GM12865 (cell line): ENCODE results near the gene FRMD3.

ENCODE experiments used
- DNase-seq: peaks from one replicate; pipeline ENCODE4 v3.0.0; 2010; ENCODE audit warnings: low read depth
- H3K4me3 ChIP-seq: 2 replicates; pipeline ENCODE4 v1.5.1; 2011; ENCODE audit warnings: mild to moderate bottlenecking, low read depth, low read length, control low read depth
- TF ChIP-seq, protein P1 (sequence below): IDR thresholded peaks from 2 replicates; pipeline ENCODE4 v1.5.1; 2011; ENCODE audit warnings: low read length, control low read depth, low read depth, inconsistent platforms; ENCODE audit not compliant: insufficient read depth; ENCODE audit errors: missing control alignments

Gene FRMD3

DNA sequence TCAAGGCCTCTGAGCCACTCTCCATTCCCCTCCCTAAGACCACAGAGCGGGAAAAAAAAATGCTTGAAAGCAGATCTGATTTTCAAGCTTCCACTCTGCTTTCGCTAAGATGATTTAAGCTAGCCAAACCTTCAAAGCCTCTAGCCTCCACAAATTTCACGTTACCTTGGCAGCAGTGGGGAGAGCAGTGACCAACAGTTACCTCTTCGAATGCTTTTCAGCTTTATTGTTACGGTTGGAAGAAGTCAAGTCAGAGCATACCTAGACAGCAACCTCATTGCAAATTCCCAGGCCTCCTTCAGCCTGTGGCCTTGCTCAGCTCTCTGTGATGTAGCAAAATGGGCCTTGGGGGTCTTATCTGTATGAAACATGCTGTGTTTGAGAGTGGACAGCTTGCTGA lies 89.6 kb downstream of the FRMD3 start:
- no peak for DNase-seq
- TF ChIP-seq, protein P1, sequence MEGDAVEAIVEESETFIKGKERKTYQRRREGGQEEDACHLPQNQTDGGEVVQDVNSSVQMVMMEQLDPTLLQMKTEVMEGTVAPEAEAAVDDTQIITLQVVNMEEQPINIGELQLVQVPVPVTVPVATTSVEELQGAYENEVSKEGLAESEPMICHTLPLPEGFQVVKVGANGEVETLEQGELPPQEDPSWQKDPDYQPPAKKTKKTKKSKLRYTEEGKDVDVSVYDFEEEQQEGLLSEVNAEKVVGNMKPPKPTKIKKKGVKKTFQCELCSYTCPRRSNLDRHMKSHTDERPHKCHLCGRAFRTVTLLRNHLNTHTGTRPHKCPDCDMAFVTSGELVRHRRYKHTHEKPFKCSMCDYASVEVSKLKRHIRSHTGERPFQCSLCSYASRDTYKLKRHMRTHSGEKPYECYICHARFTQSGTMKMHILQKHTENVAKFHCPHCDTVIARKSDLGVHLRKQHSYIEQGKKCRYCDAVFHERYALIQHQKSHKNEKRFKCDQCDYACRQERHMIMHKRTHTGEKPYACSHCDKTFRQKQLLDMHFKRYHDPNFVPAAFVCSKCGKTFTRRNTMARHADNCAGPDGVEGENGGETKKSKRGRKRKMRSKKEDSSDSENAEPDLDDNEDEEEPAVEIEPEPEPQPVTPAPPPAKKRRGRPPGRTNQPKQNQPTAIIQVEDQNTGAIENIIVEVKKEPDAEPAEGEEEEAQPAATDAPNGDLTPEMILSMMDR = no peak
- H3K4me3 ChIP-seq = no peak overlapping the region

DNA sequence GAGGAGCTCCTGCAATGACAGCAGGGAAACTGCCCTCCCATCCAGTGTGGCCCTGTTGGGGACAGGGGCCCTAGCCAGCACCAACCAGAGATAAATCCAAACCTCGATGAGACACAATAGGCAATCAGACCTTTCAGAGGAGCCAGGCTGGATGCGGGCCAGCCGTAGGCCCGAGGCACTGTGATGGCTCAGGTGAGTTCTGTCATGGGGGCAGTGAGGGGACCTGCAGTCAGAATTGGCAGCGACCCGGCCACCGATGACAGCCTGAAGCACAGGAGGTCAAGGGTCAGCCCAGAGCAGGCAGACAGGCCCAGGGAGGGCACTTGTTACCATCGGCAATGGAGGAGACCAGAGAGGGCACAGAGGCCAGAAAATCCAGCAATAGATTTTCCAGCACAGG lies 90.8 kb downstream of the FRMD3 start:
- TF ChIP-seq, protein P1 = no peak

DNA sequence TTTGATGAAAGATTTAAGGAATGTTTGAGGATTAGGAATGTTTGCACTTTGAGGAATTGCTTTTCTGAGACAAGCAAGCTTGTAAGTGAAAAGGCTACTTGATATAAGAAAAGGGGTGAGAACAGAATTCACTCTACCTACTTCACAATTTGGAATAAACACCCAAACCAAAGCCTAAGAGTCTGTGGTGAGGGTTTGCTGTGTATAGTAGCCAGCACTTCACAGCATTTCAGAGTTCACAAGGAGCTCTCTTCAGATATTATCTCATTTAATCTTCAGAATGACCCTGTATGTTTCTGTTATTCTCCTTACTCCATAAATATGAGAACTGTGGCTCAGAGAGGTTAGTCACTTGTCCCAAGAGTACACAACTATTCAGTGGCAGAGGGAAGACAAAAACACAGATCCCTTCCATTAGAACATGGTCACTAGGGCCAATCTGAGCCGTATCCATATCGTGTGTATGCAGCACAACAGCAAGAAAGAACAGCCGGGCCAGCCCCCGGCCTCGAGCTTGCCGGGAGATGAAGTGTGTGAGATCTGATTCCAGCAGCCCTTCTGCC lies 92.4 kb downstream of the FRMD3 start:
- no peak overlapping the region for H3K4me3 ChIP-seq
- no peak for DNase-seq
- TF ChIP-seq, protein P1 = no peak

More for the DNA sequence above, 90.8 kb downstream of the FRMD3 start:
- H3K4me3 ChIP-seq = no peak overlapping the region
- DNase-seq = no peak

DNA sequence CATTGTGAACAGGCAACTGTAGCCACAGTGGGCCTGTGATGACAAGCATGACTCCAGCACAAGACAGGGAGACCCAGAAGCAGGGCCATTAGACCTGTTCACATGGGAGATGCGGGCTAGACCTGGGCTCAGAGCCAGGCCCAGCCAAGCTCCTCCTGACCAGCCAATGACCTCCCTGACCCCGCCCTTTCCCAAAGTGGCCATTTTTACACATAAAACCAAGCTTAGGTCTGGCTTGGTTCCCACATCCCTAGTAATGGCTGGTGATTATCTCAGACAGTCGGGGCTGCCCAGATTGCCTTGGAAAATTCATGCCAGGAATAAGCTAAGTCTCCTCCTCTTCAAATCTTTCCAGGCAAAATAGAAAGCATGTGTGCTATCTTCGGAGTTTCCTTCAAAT lies 94.1 kb downstream of the FRMD3 start:
- TF ChIP-seq, protein P1 = no peak
- H3K4me3 ChIP-seq = no peak overlapping the region
- no peak for DNase-seq

DNA sequence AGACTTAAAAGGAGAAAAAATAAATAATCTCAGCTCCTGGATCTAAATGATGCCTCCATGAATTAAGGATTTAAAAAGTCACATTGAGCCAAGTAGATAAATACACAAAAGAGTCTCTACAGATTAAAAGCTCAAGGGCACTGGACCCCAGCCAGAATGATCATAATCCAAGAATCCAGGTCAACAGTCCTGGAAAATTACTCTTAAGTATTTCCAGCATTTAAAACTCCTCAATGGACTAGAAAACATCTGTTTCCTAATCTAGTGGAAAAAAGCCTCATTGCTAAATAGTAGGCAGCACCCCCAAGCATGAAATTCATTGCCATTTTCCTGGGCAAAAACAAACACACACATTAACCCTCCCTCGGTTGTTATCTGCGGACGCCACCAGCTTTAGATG lies 96.8 kb downstream of the FRMD3 start:
- no peak for DNase-seq
- H3K4me3 ChIP-seq = no peak overlapping the region
- TF ChIP-seq, protein P1 = no peak

DNA sequence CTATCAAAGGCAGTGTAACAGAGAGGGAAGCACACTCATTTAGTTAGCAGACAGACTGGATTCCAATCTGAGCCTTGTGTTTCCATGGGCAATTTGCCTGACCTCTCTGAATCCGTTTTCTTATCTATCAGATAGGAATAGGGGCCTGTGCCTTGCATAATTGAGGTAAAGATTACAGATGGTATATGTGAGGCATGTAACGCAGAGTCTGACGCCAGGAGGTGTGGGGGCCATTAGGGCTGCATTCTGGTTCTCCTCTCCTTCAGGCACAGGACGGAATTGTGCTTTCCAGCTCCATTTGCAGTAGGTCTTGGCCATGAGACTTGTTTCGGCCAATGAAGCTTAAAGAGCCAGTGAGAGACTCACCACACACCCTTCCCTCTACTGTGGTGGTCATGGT lies 97.6 kb downstream of the FRMD3 start:
- no peak overlapping the region for H3K4me3 ChIP-seq
- TF ChIP-seq, protein P1 = no peak

DNA sequence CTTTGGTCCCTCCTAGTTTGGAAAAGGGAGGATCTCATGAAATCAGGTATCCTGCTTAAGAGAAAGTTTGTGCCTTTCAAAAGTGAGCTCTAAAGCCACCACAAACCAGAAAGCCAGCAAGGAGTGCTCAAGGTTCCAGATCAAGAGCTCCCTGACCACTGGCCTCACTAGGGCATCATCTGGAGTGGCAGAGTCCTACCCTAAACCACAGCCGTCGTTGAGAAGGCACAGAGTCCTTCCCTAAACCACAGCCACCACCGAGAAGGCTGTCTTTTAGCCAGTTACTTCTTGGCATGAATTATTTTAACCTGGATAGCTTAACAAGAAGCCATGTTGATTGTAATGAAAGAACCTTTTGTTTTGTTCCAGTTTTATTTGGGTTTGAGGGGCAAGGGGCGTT lies 102.9 kb downstream of the FRMD3 start:
- DNase-seq = no peak
- no peak overlapping the region for H3K4me3 ChIP-seq
- TF ChIP-seq, protein P1 = no peak

More for the DNA sequence above, 97.6 kb downstream of the FRMD3 start:
- DNase-seq = no peak
